HG02798 (cell line): ENCODE measurements around the gene WHRN.
A peak's percentile ranks its signal among the peaks of the same experiment; 100 is the strongest.

Experiments used
- ATAC-seq: cut with Tn5 transposase; IDR thresholded peaks from one replicate; pipeline ENCODE4 v1.9.1; 2021; ENCODE audit warnings: mild to moderate bottlenecking; ENCODE audit not compliant: unreplicated experiment, poor library complexity

The WHRN gene

GRCh38 chr9:114505187-114506081 is at the start of gene WHRN:
WHRN (minus strand) TSS chr9:114505473; CDS start chr9:114504801, 672 bp downstream.
- ATAC-seq: peak; percentile 84

- ATAC-seq: no peak
Measured at GRCh38 chr9:114553202-114553601, 47.9 kb upstream of the WHRN start.

- ATAC-seq: no peak
Measured at GRCh38 chr9:114552706-114553105, 47.4 kb upstream of the WHRN start.

- no peak for ATAC-seq
Measured at GRCh38 chr9:114551750-114552685, 46.7 kb upstream of the WHRN start.

GRCh38 chr9:114549697-114550330 is 44.5 kb upstream of the WHRN start:
- ATAC-seq: no peak

GRCh38 chr9:114546851-114547250 is 41.6 kb upstream of the WHRN start:
- ATAC-seq: no peak

GRCh38 chr9:114545055-114545454 is 39.8 kb upstream of the WHRN start:
- no peak for ATAC-seq

GRCh38 chr9:114539701-114540380 is 34.6 kb upstream of the WHRN start:
- ATAC-seq: no peak

GRCh38 chr9:114538241-114538640 is 33.0 kb upstream of the WHRN start:
- peak; percentile 47 for ATAC-seq

GRCh38 chr9:114532561-114533237 is 27.4 kb upstream of the WHRN start:
- no peak for ATAC-seq

GRCh38 chr9:114529285-114529684 is 24.0 kb upstream of the WHRN start:
- no peak for ATAC-seq

GRCh38 chr9:114526807-114527206 is 21.5 kb upstream of the WHRN start:
- no peak for ATAC-seq

- ATAC-seq: no peak
Measured at GRCh38 chr9:114525513-114525912, 20.2 kb upstream of the WHRN start.

GRCh38 chr9:114524247-114524681 is 19.0 kb upstream of the WHRN start:
- no peak for ATAC-seq

- ATAC-seq: no peak
Measured at GRCh38 chr9:114522847-114523246, 17.6 kb upstream of the WHRN start.

- ATAC-seq: no peak
Measured at GRCh38 chr9:114522286-114522685, 17.0 kb upstream of the WHRN start.

- ATAC-seq: no peak
Measured at GRCh38 chr9:114521846-114522245, 16.6 kb upstream of the WHRN start.

- ATAC-seq: peak; percentile 93
Measured at GRCh38 chr9:114518599-114519022, 13.3 kb upstream of the WHRN start.

GRCh38 chr9:114518120-114518519 is 12.8 kb upstream of the WHRN start:
- ATAC-seq: no peak
